NCI-H2081 (cell line): ENCODE measurements around the gene PLAC9.

Experiments used
- DNase-seq, 2 experiments: peaks; one replicate each; lab custom pipeline; 2025; lab: John Stamatoyannopoulos, UW

Gene PLAC9

GRCh38 chr10:80160361-80161320 lies 28.1 kb downstream of the PLAC9 start:
- no peak for DNase-seq

- peak in 1 of 2 experiments; percentile 26 for DNase-seq
These were observed 29.0 kb downstream of the PLAC9 start for GRCh38 chr10:80161321-80162083.

GRCh38 chr10:80163741-80164341 lies 31.3 kb downstream of the PLAC9 start:
- peak in 1 of 2 experiments; percentile 30 for DNase-seq

GRCh38 chr10:80164596-80164995 lies 32.1 kb downstream of the PLAC9 start:
- no peak for DNase-seq

GRCh38 chr10:80165173-80165572 lies 32.6 kb downstream of the PLAC9 start:
- no peak for DNase-seq

- DNase-seq = no peak
These were observed 34.3 kb downstream of the PLAC9 start for GRCh38 chr10:80166581-80167470.

- no peak for DNase-seq
These were observed 35.1 kb downstream of the PLAC9 start for GRCh38 chr10:80167471-80168161.

- no peak for DNase-seq
These were observed 35.6 kb downstream of the PLAC9 start for GRCh38 chr10:80168162-80168511.

GRCh38 chr10:80168679-80169380 lies 36.3 kb downstream of the PLAC9 start:
- DNase-seq = no peak

GRCh38 chr10:80170026-80170425 lies 37.5 kb downstream of the PLAC9 start:
- no peak for DNase-seq

- DNase-seq = no peak
These were observed 38.1 kb downstream of the PLAC9 start for GRCh38 chr10:80170641-80171040.

GRCh38 chr10:80171248-80171660 lies 38.7 kb downstream of the PLAC9 start:
- DNase-seq = peak in 1 of 2 experiments; percentile 12

- peak in 1 of 2 experiments; percentile 33 for DNase-seq
These were observed 40.4 kb downstream of the PLAC9 start for GRCh38 chr10:80172896-80173295.

GRCh38 chr10:80173466-80173865 lies 40.9 kb downstream of the PLAC9 start:
- DNase-seq = peak; percentile 38 to 81

GRCh38 chr10:80174641-80175395 lies 42.3 kb downstream of the PLAC9 start:
- DNase-seq = no peak

- DNase-seq = no peak
These were observed 44.0 kb downstream of the PLAC9 start for GRCh38 chr10:80176526-80176925.

GRCh38 chr10:80177781-80178636 lies 45.5 kb downstream of the PLAC9 start:
- DNase-seq = no peak

GRCh38 chr10:80182986-80183385 lies 50.5 kb downstream of the PLAC9 start:
- no peak for DNase-seq

- no peak for DNase-seq
These were observed 50.9 kb downstream of the PLAC9 start for GRCh38 chr10:80183436-80183835.
